SK-N-SH (cell line): ENCODE data around the gene SLC26A11. TPM values are rescaled to one million over a fixed set of nuclear protein-coding genes. Genes with fewer than 3 reads are reported as not detected.

Source experiments
- CTCF ChIA-PET: fragments of 300-600, 350-600 bp; formaldehyde crosslinking; extraction: SDS; loops from one replicate; lab custom pipeline; 2021; lab: Yijun Ruan, JAX
- POLR2A ChIA-PET: fragments of 350-600 bp; sonication (Branson Sonifier 250); formaldehyde crosslinking; extraction: SDS; loops from one replicate; lab custom pipeline; 2020; ENCODE audit warnings: antibody characterized with exemption, inconsistent platforms; lab: Yijun Ruan, JAX
- DNase-seq: peaks from one replicate; pipeline ENCODE4 v3.0.0; 2012
- H2AFZ ChIP-seq: fragments of 200-600 bp; sonication (generic); 2 replicates; pipeline ENCODE4 v1.8.1; 2016; ENCODE audit warnings: antibody characterized with exemption, mild to moderate bottlenecking, low read depth
- H3F3A ChIP-seq: fragments of 200-600 bp; sonication (generic); replicated peaks from 2 replicates; pipeline ENCODE3; 2016; ENCODE audit warnings: antibody characterized with exemption, mild to moderate bottlenecking; ENCODE audit not compliant: insufficient read depth
- H3K27ac ChIP-seq, 2 experiments: fragments of 200-500 bp in 1 of 2; fragments of 200-600 bp in 1 of 2; sonication (Bioruptor generic) in 1 of 2; sonication (generic), shearing (Covaris generic) in 1 of 2; 2 replicates each; pipeline versions ENCODE4 v1.5.1 to v1.6.1; 2014 to 2016; ENCODE audit warnings: low read depth in 2 of 2, inconsistent platforms in 1 of 2, low read length in 1 of 2, mild to moderate bottlenecking in 1 of 2, mixed read lengths in 1 of 2
- H3K27me3 ChIP-seq: fragments of 200-600 bp; sonication (generic), shearing (Covaris generic); 2 replicates; pipeline ENCODE4 v1.6.1; 2016; ENCODE audit warnings: mixed run types; ENCODE audit not compliant: insufficient read depth
- H3K36me3 ChIP-seq, 2 experiments: fragments of 200-500 bp in 1 of 2; fragments of 200-600 bp in 1 of 2; sonication (Bioruptor generic) in 1 of 2; sonication (generic) in 1 of 2; replicated peaks in 1 of 2; 2 replicates each; pipeline versions ENCODE3 to v1.5.1; 2014 to 2016; ENCODE audit warnings: low read length in 1 of 2, mild to moderate bottlenecking in 1 of 2; ENCODE audit not compliant: insufficient read depth in 2 of 2, control insufficient read depth in 1 of 2
- H3K4me1 ChIP-seq, 2 experiments: fragments of 200-500 bp in 1 of 2; fragments of 200-600 bp in 1 of 2; sonication (Bioruptor generic) in 1 of 2; sonication (generic), shearing (Covaris generic) in 1 of 2; 2 replicates each; pipeline versions ENCODE4 v1.5.1 to v1.6.1; 2014 to 2016; ENCODE audit warnings: low read depth in 1 of 2, low read length in 1 of 2, mixed run types in 1 of 2; ENCODE audit not compliant: insufficient read depth in 2 of 2, control insufficient read depth in 1 of 2
- H3K4me2 ChIP-seq: fragments of 200-600 bp; sonication (generic), shearing (Covaris generic); 2 replicates; pipeline ENCODE4 v1.6.1; 2017; ENCODE audit warnings: mixed run types
- H3K4me3 ChIP-seq, 2 experiments: fragments of 200-500 bp in 1 of 2; fragments of 200-600 bp in 1 of 2; sonication (Bioruptor generic) in 1 of 2; sonication (generic), shearing (Covaris generic) in 1 of 2; 2 replicates each; pipeline versions ENCODE4 v1.5.1 to v1.8.1; 2014 to 2016; ENCODE audit warnings: low read depth in 2 of 2, inconsistent platforms in 1 of 2, low read length in 1 of 2, mild to moderate bottlenecking in 1 of 2, mixed read lengths in 1 of 2, moderate library complexity in 1 of 2
- H3K79me2 ChIP-seq: fragments of 200-600 bp; sonication (generic); 2 replicates; pipeline ENCODE4 v1.8.1; 2017; ENCODE audit warnings: mild to moderate bottlenecking; ENCODE audit not compliant: insufficient read depth
- H3K9ac ChIP-seq: fragments of 200-600 bp; sonication (generic); 2 replicates; pipeline ENCODE4 v1.6.1; 2017; ENCODE audit warnings: mixed run types
- H3K9me2 ChIP-seq: fragments of 200-600 bp; sonication (generic); 2 replicates; pipeline ENCODE4 v1.6.1; 2017; ENCODE audit warnings: mixed run types
- H3K9me3 ChIP-seq: fragments of 200-600 bp; sonication (generic); 2 replicates; pipeline ENCODE4 v1.6.1; 2017; ENCODE audit warnings: mixed run types, mild to moderate bottlenecking, moderate library complexity
- H4K20me1 ChIP-seq: fragments of 200-600 bp; sonication (generic); 2 replicates; pipeline ENCODE4 v1.6.1; 2017; ENCODE audit warnings: mild to moderate bottlenecking, mixed run types; ENCODE audit not compliant: insufficient read depth
- EZH2phosphoT487 ChIP-seq: fragments of 200-600 bp; sonication (generic); IDR thresholded peaks from 2 replicates; pipeline ENCODE4 v1.6.1; 2017; ENCODE audit warnings: low read depth, mixed run types, mild to moderate bottlenecking, antibody characterized with exemption, moderate library complexity, borderline replicate concordance
- FOSL2 ChIP-seq: IDR thresholded peaks from 2 replicates; pipeline ENCODE4 v1.4.0; 2012; ENCODE audit warnings: low read depth, mild to moderate bottlenecking, moderate library complexity, borderline replicate concordance
- MAX ChIP-seq: IDR thresholded peaks from 2 replicates; pipeline ENCODE4 v1.4.0; 2012; ENCODE audit warnings: low read depth
- MXI1 ChIP-seq: IDR thresholded peaks from 2 replicates; pipeline ENCODE4 v1.6.1; 2012; ENCODE audit warnings: mild to moderate bottlenecking, low read depth, low read length, improper control_type of control experiment
- NFIC ChIP-seq: IDR thresholded peaks from 2 replicates; pipeline ENCODE4 v1.4.0; 2012; ENCODE audit warnings: borderline replicate concordance
- POLR2AphosphoS5 ChIP-seq: IDR thresholded peaks from 2 replicates; pipeline ENCODE4 v1.6.1; 2012; ENCODE audit warnings: low read depth, low read length
- RAD21 ChIP-seq: IDR thresholded peaks from 2 replicates; pipeline ENCODE4 v1.6.1; 2012; ENCODE audit warnings: mild to moderate bottlenecking, low read length
- SIN3A ChIP-seq: IDR thresholded peaks from 2 replicates; pipeline ENCODE4 v1.6.1; 2012; ENCODE audit warnings: low read depth, mild to moderate bottlenecking, low read length, moderate library complexity, borderline replicate concordance
- TEAD4 ChIP-seq: IDR thresholded peaks from 2 replicates; pipeline ENCODE4 v1.4.0; 2012; ENCODE audit warnings: mild to moderate bottlenecking, borderline replicate concordance; ENCODE audit not compliant: insufficient read depth
- USF1 ChIP-seq: IDR thresholded peaks from 2 replicates; pipeline ENCODE4 v1.4.0; 2012; ENCODE audit warnings: low read depth, borderline replicate concordance
- USF2 ChIP-seq: fragments of 150-350 bp; IDR thresholded peaks from 2 replicates; pipeline ENCODE4 v1.6.1; 2017; ENCODE audit warnings: antibody characterized with exemption, low read length, low read depth, borderline replicate concordance
- YY1 ChIP-seq: IDR thresholded peaks from 2 replicates; pipeline ENCODE4 v1.4.0; 2012; ENCODE audit warnings: low read depth, mild to moderate bottlenecking
- WGBS: methylation state at CpG from one replicate; pipeline ENCODE4 v1.1.6; 2017; ENCODE audit warnings: low lambda C conversion rate; 5-methylcytosine and 5-hydroxymethylcytosine counted together
- polyA plus RNA-seq, 3 experiments: library from polyadenylated mRNA; depleted of rRNA; stranded (reverse); fragments of >200 nt; gene quantifications; 2 replicates each; pipeline ENCODE4 v1.2.3, GENCODE V29; 2012
- TF ChIP-seq, protein P1 (sequence below): IDR thresholded peaks from 2 replicates; pipeline ENCODE4 v1.4.0; 2012; ENCODE audit warnings: low read depth, borderline replicate concordance
- TF ChIP-seq, protein P2 (sequence below): IDR thresholded peaks from 2 replicates; pipeline ENCODE4; 2012
- TF ChIP-seq, protein P3 (sequence below): fragments of 150-350 bp; IDR thresholded peaks from 2 replicates; pipeline ENCODE4 v1.6.1; 2016; ENCODE audit warnings: mild to moderate bottlenecking, low read depth, low read length

The SLC26A11 gene
- polyA plus RNA-seq, 1 of the 3 experiments (the other 2 are of a cell fraction), result 35.9 TPM

DNA sequence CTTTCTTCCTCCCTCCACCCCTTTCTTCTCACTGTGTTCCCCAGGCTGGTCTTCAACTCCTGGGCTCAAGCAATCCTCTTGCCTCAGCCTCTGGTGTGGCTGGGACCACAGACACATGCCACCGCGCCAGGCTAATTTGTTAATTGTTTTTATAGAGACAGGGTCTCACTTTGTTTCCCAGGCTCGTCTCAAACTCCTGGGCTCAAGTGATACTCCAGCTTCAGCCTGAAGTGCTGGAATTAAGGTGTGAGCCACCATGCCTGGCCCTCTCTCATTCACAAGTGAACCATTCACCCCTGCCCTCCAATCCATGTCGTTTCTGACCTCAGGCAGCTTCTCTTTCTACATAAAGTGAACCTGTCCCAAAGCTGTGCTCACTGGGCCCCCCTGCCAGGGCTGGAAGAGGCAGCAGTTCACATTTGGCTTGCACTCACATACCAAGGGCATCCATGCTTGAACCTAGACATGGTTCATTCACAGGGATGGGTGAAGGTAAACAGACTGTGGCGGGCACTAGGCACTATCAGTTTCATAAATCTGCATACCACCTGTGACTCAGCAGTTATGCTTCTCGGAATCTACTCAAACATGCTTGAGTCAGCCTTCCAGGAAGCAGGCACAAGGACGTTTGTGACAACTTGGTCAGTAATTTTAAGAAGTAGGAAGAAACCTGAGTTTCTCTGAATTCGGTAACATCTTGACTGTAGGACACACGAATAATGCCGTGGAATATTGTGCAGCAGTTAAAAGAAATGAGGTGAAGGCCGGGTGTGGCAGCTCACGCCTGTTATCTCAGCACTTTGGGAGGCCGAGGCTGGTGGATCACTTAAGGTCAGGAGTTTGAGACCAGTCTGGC, 34.4 kb downstream of the SLC26A11 start (continued):
- TF ChIP-seq, protein P1, sequence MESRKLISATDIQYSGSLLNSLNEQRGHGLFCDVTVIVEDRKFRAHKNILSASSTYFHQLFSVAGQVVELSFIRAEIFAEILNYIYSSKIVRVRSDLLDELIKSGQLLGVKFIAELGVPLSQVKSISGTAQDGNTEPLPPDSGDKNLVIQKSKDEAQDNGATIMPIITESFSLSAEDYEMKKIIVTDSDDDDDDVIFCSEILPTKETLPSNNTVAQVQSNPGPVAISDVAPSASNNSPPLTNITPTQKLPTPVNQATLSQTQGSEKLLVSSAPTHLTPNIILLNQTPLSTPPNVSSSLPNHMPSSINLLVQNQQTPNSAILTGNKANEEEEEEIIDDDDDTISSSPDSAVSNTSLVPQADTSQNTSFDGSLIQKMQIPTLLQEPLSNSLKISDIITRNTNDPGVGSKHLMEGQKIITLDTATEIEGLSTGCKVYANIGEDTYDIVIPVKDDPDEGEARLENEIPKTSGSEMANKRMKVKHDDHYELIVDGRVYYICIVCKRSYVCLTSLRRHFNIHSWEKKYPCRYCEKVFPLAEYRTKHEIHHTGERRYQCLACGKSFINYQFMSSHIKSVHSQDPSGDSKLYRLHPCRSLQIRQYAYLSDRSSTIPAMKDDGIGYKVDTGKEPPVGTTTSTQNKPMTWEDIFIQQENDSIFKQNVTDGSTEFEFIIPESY, result no peak; the same call in 1 of the 2 replicates
- TF ChIP-seq TEAD4, result peak; percentile 97
- no peak for TF ChIP-seq MXI1
- TF ChIP-seq NFIC, result peak; percentile 85

- Histone ChIP-seq H3K9me3 (no peaks in the 10 kb centered on the region), H3K36me3 (no peaks in the 10 kb centered on the region), H3K79me2 (peaks cover under 1% of the 10 kb centered on the region; the same call in 1 of the 2 replicates), H3K4me1 (peaks cover 3 to 25% of the 10 kb centered on the region in 2 experiments; a peak in 3 of 4 replicates), H3K27me3 (no peaks in the 10 kb centered on the region), H3K9me2 (no peaks in the 10 kb centered on the region), H3K4me2 (no peak overlapping the region), H3K4me3 (no peak overlapping the region), H3K27ac (peak overlapping the region in 1 of 2 experiments; percentile 88; a peak in 2 of 4 replicates), H2AFZ (no peak overlapping the region), H3K9ac (no peak overlapping the region), H3F3A (peaks cover 52% of the 10 kb centered on the region), H4K20me1 (no peaks in the 10 kb centered on the region)
- 92% methylated on average over 5 of the region's 5 CpGs for WGBS
- POLR2A ChIA-PET, result no interaction called here
- CTCF ChIA-PET, result interaction anchor here (2.0 kb wide), 1 partner anchor 155 kb away, joined by 5 read pairs; the partner anchor contains the start of gene GAA
- no peak for DNase-seq
- TF ChIP-seq FOSL2 (no peak), EZH2phosphoT487 (no peak), RAD21 (no peak)
These were observed 35.8 kb downstream of the SLC26A11 start for GRCh38 chr17:80256034-80256350.

- no peak overlapping the region for H3K9ac ChIP-seq
- H3K9me2 ChIP-seq, result no peaks in the 10 kb centered on the region
- peaks cover 18% of the 10 kb centered on the region for H3K79me2 ChIP-seq
- no peaks in the 10 kb centered on the region for H3K36me3 ChIP-seq
- H3K9me3 ChIP-seq, result no peaks in the 10 kb centered on the region
- no peak overlapping the region for H3K4me2 ChIP-seq
- H3K27me3 ChIP-seq, result no peaks in the 10 kb centered on the region
- 95% methylated on average over 14 of the region's 14 CpGs for WGBS
- no peaks in the 10 kb centered on the region for H4K20me1 ChIP-seq
- H3F3A ChIP-seq, result peaks cover 50% of the 10 kb centered on the region
- no peak for TF ChIP-seq MAX
- TF ChIP-seq, protein P2, sequence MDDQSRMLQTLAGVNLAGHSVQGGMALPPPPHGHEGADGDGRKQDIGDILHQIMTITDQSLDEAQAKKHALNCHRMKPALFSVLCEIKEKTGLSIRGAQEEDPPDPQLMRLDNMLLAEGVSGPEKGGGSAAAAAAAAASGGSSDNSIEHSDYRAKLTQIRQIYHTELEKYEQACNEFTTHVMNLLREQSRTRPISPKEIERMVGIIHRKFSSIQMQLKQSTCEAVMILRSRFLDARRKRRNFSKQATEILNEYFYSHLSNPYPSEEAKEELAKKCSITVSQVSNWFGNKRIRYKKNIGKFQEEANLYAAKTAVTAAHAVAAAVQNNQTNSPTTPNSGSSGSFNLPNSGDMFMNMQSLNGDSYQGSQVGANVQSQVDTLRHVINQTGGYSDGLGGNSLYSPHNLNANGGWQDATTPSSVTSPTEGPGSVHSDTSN, result no peak
- no peak for TF ChIP-seq SIN3A
- TF ChIP-seq, protein P3, sequence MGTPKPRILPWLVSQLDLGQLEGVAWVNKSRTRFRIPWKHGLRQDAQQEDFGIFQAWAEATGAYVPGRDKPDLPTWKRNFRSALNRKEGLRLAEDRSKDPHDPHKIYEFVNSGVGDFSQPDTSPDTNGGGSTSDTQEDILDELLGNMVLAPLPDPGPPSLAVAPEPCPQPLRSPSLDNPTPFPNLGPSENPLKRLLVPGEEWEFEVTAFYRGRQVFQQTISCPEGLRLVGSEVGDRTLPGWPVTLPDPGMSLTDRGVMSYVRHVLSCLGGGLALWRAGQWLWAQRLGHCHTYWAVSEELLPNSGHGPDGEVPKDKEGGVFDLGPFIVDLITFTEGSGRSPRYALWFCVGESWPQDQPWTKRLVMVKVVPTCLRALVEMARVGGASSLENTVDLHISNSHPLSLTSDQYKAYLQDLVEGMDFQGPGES, result no peak
- TF ChIP-seq YY1, result no peak
- no peak for TF ChIP-seq USF2
- no peak for TF ChIP-seq POLR2AphosphoS5
- no peak for TF ChIP-seq USF1
- no peak for TF ChIP-seq FOSL2
- CTCF ChIA-PET, result no interaction called here
- no peak overlapping the region for H3K27ac ChIP-seq
- H2AFZ ChIP-seq, result no peak overlapping the region
- no peak for DNase-seq
- H3K4me1 ChIP-seq, result peaks cover 12 to 38% of the 10 kb centered on the region in 2 experiments; a peak in 3 of 4 replicates
- POLR2A ChIA-PET, result no interaction called here
- H3K4me3 ChIP-seq, result no peak overlapping the region
These were observed 37.5 kb downstream of the SLC26A11 start for GRCh38 chr17:80257716-80258213.
